ENCODE data around the gene ATF7. TPM values are rescaled to one million over a fixed set of nuclear protein-coding genes. Genes with fewer than 3 reads are reported as not detected.

Gene ATF7
- total and polyA plus RNA-seq, 2 of the 4 experiments (the other 2 are of a cell fraction) = 7.0 to 16.3 TPM

DNA sequence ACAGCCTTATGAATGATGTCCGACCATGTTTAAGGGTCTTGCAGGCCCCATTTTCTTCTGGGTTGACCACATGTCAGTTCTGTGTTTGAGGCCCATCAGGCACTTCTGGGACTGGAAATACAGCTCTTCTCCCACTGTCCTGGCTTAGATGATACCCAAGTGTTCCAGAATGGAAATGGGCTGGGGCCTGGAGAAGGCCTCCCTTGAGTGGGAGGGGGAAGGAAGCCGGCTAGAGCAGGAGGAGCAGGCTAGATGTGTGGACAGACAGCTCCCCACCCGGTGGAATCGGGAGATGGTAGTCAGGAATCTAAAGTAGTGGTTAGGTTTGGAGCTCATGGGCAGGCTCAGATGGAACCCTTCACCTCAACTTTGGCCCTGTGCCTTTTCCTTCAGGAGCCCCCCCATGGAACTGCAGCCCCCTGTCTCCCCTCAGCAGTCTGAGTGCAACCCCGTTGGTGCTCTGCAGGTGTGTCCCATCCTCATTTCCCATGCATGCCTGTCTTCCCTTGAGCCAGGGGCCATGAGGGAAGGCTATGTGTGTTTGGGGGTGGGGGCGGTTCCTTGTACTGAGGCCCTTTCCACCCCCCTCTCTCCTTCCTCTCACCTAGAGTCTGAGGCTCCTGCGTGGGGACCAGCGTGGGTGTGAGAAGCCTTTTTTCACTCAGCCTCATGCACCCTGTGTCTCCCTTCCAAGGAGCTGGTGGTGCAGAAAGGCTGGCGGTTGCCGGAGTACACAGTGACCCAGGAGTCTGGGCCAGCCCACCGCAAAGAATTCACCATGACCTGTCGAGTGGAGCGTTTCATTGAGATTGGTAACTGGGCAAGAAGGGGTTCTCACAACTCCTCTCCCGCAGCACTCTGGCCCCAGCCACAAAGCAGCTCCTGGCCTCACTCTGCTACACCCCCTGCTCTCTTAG, 121.9 kb downstream of the ATF7 start:
- H2AK5ac ChIP-seq (ENCODE audit: low read depth, low read length) = no peak overlapping the region
- H2BK120ac ChIP-seq (ENCODE audit: low read depth, low read length) = no peak overlapping the region
- no peaks in the 10 kb centered on the region for H4K20me1 ChIP-seq (ENCODE audit: insufficient read depth, low read length)
- ChIA-PET POLR2A (ENCODE audit: unreplicated experiment) (no interaction called here), CTCF (no interaction called here)
- no peak overlapping the region for H2AFZ ChIP-seq (replicated peaks; ENCODE audit: low read length, poor library complexity)
- peaks cover 8 to 52% of the 10 kb centered on the region in 2 experiments; a peak in 3 of 4 replicates for H3K79me1 ChIP-seq (ENCODE audit: low read depth in 1 of 2, low read length in 2 of 2)
- no peak overlapping the region for H2BK15ac ChIP-seq (ENCODE audit: low read depth, low read length)
- no peak overlapping the region for H3K9ac ChIP-seq (ENCODE audit: low read depth, low read length)
- H3K18ac ChIP-seq (ENCODE audit: low read depth, low read length) = no peak overlapping the region
- H3K27ac ChIP-seq (ENCODE audit: insufficient read depth, low read length) = no peak overlapping the region
- dilution Hi-C loops (cut with HindIII; ENCODE audit: low sequenced_read_pairs, unreplicated experiment) = no loop called here
- in situ Hi-C loops (cut with MboI; ENCODE audit: low sequenced_read_pairs) = loop anchor here (10.0 kb wide), 1 partner anchor 179 kb away; the partner anchor contains the start of gene AAAS
- peaks cover 7% of the 10 kb centered on the region for H3K4me1 ChIP-seq (ENCODE audit: control insufficient read depth, insufficient read depth, low read length)
- no peak overlapping the region for H3K4me3 ChIP-seq (ENCODE audit: insufficient read depth, low read depth, low read length)
- no peak overlapping the region for H2BK20ac ChIP-seq (ENCODE audit: low read depth, low read length)
- no peak for ATAC-seq (ENCODE audit: low read depth)
- intact Hi-C loops (cut with micrococcal nuclease) = loop anchor here (5.0 kb wide), 1 partner anchor 52 kb away; the partner anchor contains the start of gene PCBP2
- H2BK5ac ChIP-seq (ENCODE audit: low read depth, low read length, poor library complexity, severe bottlenecking) = no peak overlapping the region
- no peak overlapping the region for H3K14ac ChIP-seq (replicated peaks; ENCODE audit: low read depth, low read length)
- H2AK9ac ChIP-seq (replicated peaks; ENCODE audit: low read depth, low read length, poor library complexity) = no peak overlapping the region
- no peak overlapping the region for H3K4me2 ChIP-seq (ENCODE audit: low read depth, low read length)
- no peak for TF ChIP-seq FOS (IDR thresholded peaks at IDR 0.05; ENCODE audit: low read depth, low read length)
- TF ChIP-seq RFX5 (IDR thresholded peaks at IDR 0.05; ENCODE audit: low read depth, low read length) = no peak
- TF ChIP-seq CHD1 (IDR thresholded peaks at IDR 0.05; ENCODE audit: low read depth, low read length) = no peak
- no peak for TF ChIP-seq MAFK (IDR thresholded peaks at IDR 0.05; ENCODE audit: low read depth, low read length)
- TF ChIP-seq BHLHE40 (IDR thresholded peaks at IDR 0.05; ENCODE audit: low read depth, low read length) = no peak
- no peak overlapping the region for H4K8ac ChIP-seq (ENCODE audit: low read depth in 2 of 2, low read length in 2 of 2)
- no TSS peak for BruUV-seq (replicated peaks)
- H3K4ac ChIP-seq (ENCODE audit: low read depth, low read length) = no peak overlapping the region
- H4K5ac ChIP-seq (ENCODE audit: low read depth, low read length) = no peak overlapping the region
- H3K23ac ChIP-seq (ENCODE audit: low read depth, low read length) = no peak overlapping the region
- H3K9me3 ChIP-seq (ENCODE audit: control insufficient read depth, insufficient read depth, low read length) = no peaks in the 10 kb centered on the region
- DNase-seq = no peak
- peaks cover 28% of the 10 kb centered on the region for H3K36me3 ChIP-seq (ENCODE audit: control insufficient read depth, insufficient read depth, low read length)
- H3K9me1 ChIP-seq (ENCODE audit: insufficient read depth, low read length) = peaks cover 8% of the 10 kb centered on the region
- H3K56ac ChIP-seq (ENCODE audit: extremely low read depth, insufficient read depth, low read length) = no peak overlapping the region
- H3K27me3 ChIP-seq (ENCODE audit: control insufficient read depth, insufficient read depth, low read length) = no peaks in the 10 kb centered on the region
- H4K91ac ChIP-seq (ENCODE audit: insufficient read depth, low read depth, low read length) = no peak overlapping the region
- WGBS, 2 experiments (ENCODE audit: extremely low coverage in 2 of 2, insufficient read length in 1 of 2) = 100% methylated on average over 1 of the region's 14 CpGs; no CpG with 5 or more reads in 1 of the 2 experiments

All from IMR-90 (cell line).